ENCODE results near the gene MED27. TPM values are rescaled to one million over a fixed set of nuclear protein-coding genes. Genes with fewer than 3 reads are reported as not detected.

MED27 gene
- total and polyA plus RNA-seq, 2 of the 4 experiments (the other 2 are of a cell fraction) = 50.2 to 63.4 TPM

DNA sequence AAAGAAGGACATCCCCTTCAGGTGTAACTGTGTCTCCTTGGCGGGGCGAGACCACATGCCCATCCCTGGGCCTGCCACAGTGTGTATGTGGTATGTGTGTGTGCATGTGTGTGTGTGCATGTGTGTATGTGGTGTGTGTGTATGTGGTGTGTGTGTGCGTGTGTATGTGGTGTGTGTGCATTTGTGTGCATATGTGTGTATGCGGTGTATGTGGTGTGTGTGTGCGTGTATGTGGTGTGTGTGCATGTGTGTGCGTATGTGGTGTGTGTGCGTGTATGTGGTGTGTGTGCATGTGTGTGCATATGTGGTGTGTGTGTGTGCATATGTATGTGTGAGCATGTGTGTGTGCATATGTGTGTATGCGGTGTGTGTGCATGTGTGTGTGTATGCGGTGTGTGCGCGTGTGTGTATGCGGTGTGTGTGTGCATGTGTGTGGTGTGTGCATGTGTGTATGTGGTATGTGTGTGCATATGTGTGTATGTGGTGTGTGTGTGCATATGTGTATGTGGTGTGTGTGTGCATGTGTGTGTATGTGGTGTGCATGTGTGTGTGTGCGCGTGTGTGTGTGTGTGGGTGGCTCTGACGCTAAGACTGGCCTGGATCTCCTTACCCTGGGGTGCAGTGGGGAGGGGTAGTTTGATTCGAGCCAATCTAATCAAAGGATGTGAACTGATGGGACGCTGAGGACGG, 231.9 kb downstream of the MED27 start:
- no peak overlapping the region for H3K27ac ChIP-seq (ENCODE audit: insufficient read depth, low read length)
- H2AK5ac ChIP-seq (ENCODE audit: low read depth, low read length) = no peak overlapping the region
- no peak overlapping the region for H4K8ac ChIP-seq (ENCODE audit: low read depth in 2 of 2, low read length in 2 of 2)
- no peak for ATAC-seq (ENCODE audit: low read depth)
- no peak for TF ChIP-seq CTCF (conservative IDR thresholded peaks at IDR 0.05; ENCODE audit: low read depth, low read length)
- TF ChIP-seq, protein P1, sequence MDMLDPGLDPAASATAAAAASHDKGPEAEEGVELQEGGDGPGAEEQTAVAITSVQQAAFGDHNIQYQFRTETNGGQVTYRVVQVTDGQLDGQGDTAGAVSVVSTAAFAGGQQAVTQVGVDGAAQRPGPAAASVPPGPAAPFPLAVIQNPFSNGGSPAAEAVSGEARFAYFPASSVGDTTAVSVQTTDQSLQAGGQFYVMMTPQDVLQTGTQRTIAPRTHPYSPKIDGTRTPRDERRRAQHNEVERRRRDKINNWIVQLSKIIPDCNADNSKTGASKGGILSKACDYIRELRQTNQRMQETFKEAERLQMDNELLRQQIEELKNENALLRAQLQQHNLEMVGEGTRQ (IDR thresholded peaks at IDR 0.05; ENCODE audit: low read depth, low read length) = no peak
- no peak for TF ChIP-seq ELK1 (IDR thresholded peaks at IDR 0.05; ENCODE audit: borderline replicate concordance, low read depth, low read length)
- no peak for TF ChIP-seq RCOR1 (IDR thresholded peaks at IDR 0.05; ENCODE audit: insufficient replicate concordance, low read length)
- no peak overlapping the region for H3K4me3 ChIP-seq (ENCODE audit: insufficient read depth, low read depth, low read length)
- POLR2A ChIA-PET (ENCODE audit: unreplicated experiment) = no interaction called here
- no peaks in the 10 kb centered on the region; the same call in 1 of the 2 replicates for H4K20me1 ChIP-seq (ENCODE audit: insufficient read depth, low read length)
- H3K23ac ChIP-seq (ENCODE audit: low read depth, low read length) = no peak overlapping the region
- peaks cover 14% of the 10 kb centered on the region; the same call in 1 of the 2 replicates for H3K9me1 ChIP-seq (ENCODE audit: insufficient read depth, low read length)
- H3K4me2 ChIP-seq (ENCODE audit: low read depth, low read length) = no peak overlapping the region
- no peak overlapping the region for H3K14ac ChIP-seq (replicated peaks; ENCODE audit: low read depth, low read length)
- H3K79me1 ChIP-seq (ENCODE audit: low read depth in 1 of 2, low read length in 2 of 2) = no peaks in the 10 kb centered on the region
- in situ Hi-C loops (cut with MboI; ENCODE audit: low sequenced_read_pairs) = no loop called here
- CTCF ChIA-PET = no interaction called here
- no peak overlapping the region for H3K4ac ChIP-seq (ENCODE audit: low read depth, low read length)
- H3K18ac ChIP-seq (ENCODE audit: low read depth, low read length) = no peak overlapping the region
- peak overlapping the region; percentile 59 for H2BK5ac ChIP-seq (ENCODE audit: low read depth, low read length, poor library complexity, severe bottlenecking)
- no peak overlapping the region for H2BK15ac ChIP-seq (ENCODE audit: low read depth, low read length)
- H2AK9ac ChIP-seq (replicated peaks; ENCODE audit: low read depth, low read length, poor library complexity) = no peak overlapping the region
- no peaks in the 10 kb centered on the region for H3K36me3 ChIP-seq (ENCODE audit: control insufficient read depth, insufficient read depth, low read length)
- dilution Hi-C loops (cut with HindIII; ENCODE audit: low sequenced_read_pairs, unreplicated experiment) = no loop called here
- H2BK120ac ChIP-seq (ENCODE audit: low read depth, low read length) = no peak overlapping the region
- no peak overlapping the region for H2AFZ ChIP-seq (replicated peaks; ENCODE audit: low read length, poor library complexity)
- BruUV-seq (replicated peaks) = no TSS peak
- no peak overlapping the region for H4K91ac ChIP-seq (ENCODE audit: insufficient read depth, low read depth, low read length)
- H3K56ac ChIP-seq (ENCODE audit: extremely low read depth, insufficient read depth, low read length) = no peak overlapping the region
- H3K27me3 ChIP-seq (ENCODE audit: control insufficient read depth, insufficient read depth, low read length) = peaks cover 29% of the 10 kb centered on the region
- no peak for DNase-seq
- 92% methylated on average over 15 of the region's 18 CpGs; no CpG with 5 or more reads in 1 of the 2 experiments for WGBS, 2 experiments (ENCODE audit: extremely low coverage in 2 of 2, insufficient read length in 1 of 2)
- no peak overlapping the region for H2BK20ac ChIP-seq (ENCODE audit: low read depth, low read length)
- no peaks in the 10 kb centered on the region; the same call in 1 of the 2 replicates for H3K9me3 ChIP-seq (ENCODE audit: control insufficient read depth, insufficient read depth, low read length)
- intact Hi-C loops (cut with micrococcal nuclease) = no loop called here
- no peak overlapping the region for H4K5ac ChIP-seq (ENCODE audit: low read depth, low read length)
- H3K4me1 ChIP-seq (ENCODE audit: control insufficient read depth, insufficient read depth, low read length) = no peaks in the 10 kb centered on the region
- no peak overlapping the region for H3K9ac ChIP-seq (ENCODE audit: low read depth, low read length)
